Measurements from ENCODE around the gene RANBP1.

DNA sequence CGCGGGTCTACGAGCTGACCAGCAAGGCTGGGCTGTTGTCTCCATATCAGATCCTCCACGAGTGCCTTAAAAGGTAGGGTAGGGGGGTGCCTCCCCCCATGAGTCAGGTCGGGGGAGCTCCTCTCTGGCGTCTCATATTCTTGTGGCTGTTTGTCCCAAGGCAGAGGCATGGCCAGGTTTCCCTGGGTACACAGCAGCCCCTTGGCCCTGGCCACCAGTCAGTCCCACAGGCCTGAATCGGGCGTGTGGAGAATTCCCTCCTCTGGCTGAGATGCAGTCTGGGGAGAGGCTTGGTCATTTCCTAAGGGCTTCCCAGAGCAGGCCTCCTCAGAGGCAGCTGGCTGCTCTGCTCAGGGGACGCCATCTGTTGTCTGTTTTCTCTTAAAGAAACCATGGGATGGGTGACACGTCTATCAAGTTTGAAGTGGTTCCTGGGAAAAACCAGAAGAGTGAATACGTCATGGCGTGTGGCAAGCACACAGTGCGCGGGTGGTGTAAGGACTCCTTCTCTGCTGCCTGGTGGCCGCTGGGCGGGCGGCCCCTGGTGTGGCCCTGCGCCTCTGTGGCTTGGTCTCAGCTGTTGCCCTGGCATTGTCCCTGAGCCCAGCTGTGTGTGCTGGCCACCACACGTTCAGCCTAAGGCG is 9.6 kb upstream of the RANBP1 start:
- TF ChIP-seq, protein P1, sequence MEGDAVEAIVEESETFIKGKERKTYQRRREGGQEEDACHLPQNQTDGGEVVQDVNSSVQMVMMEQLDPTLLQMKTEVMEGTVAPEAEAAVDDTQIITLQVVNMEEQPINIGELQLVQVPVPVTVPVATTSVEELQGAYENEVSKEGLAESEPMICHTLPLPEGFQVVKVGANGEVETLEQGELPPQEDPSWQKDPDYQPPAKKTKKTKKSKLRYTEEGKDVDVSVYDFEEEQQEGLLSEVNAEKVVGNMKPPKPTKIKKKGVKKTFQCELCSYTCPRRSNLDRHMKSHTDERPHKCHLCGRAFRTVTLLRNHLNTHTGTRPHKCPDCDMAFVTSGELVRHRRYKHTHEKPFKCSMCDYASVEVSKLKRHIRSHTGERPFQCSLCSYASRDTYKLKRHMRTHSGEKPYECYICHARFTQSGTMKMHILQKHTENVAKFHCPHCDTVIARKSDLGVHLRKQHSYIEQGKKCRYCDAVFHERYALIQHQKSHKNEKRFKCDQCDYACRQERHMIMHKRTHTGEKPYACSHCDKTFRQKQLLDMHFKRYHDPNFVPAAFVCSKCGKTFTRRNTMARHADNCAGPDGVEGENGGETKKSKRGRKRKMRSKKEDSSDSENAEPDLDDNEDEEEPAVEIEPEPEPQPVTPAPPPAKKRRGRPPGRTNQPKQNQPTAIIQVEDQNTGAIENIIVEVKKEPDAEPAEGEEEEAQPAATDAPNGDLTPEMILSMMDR (conservative IDR thresholded peaks at IDR 0.05; ENCODE audit: low read length): no peak
- TF ChIP-seq EZH2phosphoT487 (IDR thresholded peaks at IDR 0.05; ENCODE audit: borderline replicate concordance): no peak
